MM.1S (cell line): Measurements from ENCODE around the gene TSPAN9.

Experiments used
- DNase-seq: peaks from one replicate; pipeline ENCODE4 v3.0.0-alpha.2; 2015
- H2AFZ ChIP-seq: fragments of 300-600 bp; sonication (generic); 2 replicates; pipeline ENCODE4 v1.6.0; 2016; ENCODE audit warnings: antibody characterized with exemption, low read length
- H3F3A ChIP-seq: fragments of 300-600 bp; sonication (generic); 2 replicates; pipeline ENCODE4 v1.6.1; 2016; ENCODE audit warnings: mild to moderate bottlenecking, antibody characterized with exemption, low read length, moderate library complexity, mixed read lengths; ENCODE audit not compliant: insufficient read depth
- H3K27ac ChIP-seq: fragments of 300-600 bp; sonication (generic); 2 replicates; pipeline ENCODE4 v1.5.1; 2016; ENCODE audit warnings: mild to moderate bottlenecking, low read length
- H3K27me3 ChIP-seq: fragments of 300-600 bp; sonication (generic); replicated peaks from 2 replicates; pipeline ENCODE4 v1.6.0; 2016; ENCODE audit warnings: low read length; ENCODE audit not compliant: insufficient read depth
- H3K36me3 ChIP-seq: fragments of 300-600 bp; sonication (generic); replicated peaks from 2 replicates; pipeline ENCODE4 v1.6.1; 2016; ENCODE audit warnings: mild to moderate bottlenecking, low read length, mixed read lengths; ENCODE audit not compliant: insufficient read depth
- H3K4me1 ChIP-seq: fragments of 300-600 bp; sonication (generic); 2 replicates; pipeline ENCODE4 v1.6.1; 2016; ENCODE audit warnings: low read length, mixed read lengths
- H3K4me2 ChIP-seq: fragments of 300-600 bp; sonication (generic); 2 replicates; pipeline ENCODE4 v1.6.0; 2016; ENCODE audit warnings: low read depth, low read length
- H3K4me3 ChIP-seq: fragments of 300-600 bp; sonication (generic); 2 replicates; pipeline ENCODE4 v1.5.1; 2016; ENCODE audit warnings: low read length, mixed read lengths
- H3K79me2 ChIP-seq: fragments of 300-600 bp; sonication (generic); 2 replicates; pipeline ENCODE4 v1.6.1; 2016; ENCODE audit warnings: mixed run types, low read length, mixed read lengths
- H3K9ac ChIP-seq: fragments of 300-600 bp; sonication (generic); 2 replicates; pipeline ENCODE4 v1.6.1; 2016; ENCODE audit warnings: low read length, mixed read lengths
- H3K9me2 ChIP-seq: fragments of 300-600 bp; sonication (generic); replicated peaks from 2 replicates; pipeline ENCODE4 v1.6.1; 2016; ENCODE audit warnings: mild to moderate bottlenecking, low read length, mixed read lengths; ENCODE audit not compliant: insufficient read depth
- H3K9me3 ChIP-seq: fragments of 300-600 bp; sonication (generic); replicated peaks from 2 replicates; pipeline ENCODE4 v1.6.1; 2016; ENCODE audit warnings: mild to moderate bottlenecking, low read length, mixed read lengths; ENCODE audit not compliant: insufficient read depth
- H4K20me1 ChIP-seq: fragments of 300-600 bp; sonication (generic); 2 replicates; pipeline ENCODE4 v1.6.1; 2016; ENCODE audit warnings: mild to moderate bottlenecking, low read length, moderate library complexity, mixed read lengths; ENCODE audit not compliant: insufficient read depth
- EZH2 ChIP-seq: fragments of 300-600 bp; sonication (generic); optimal IDR thresholded peaks from 2 replicates; pipeline ENCODE3; 2017; ENCODE audit warnings: low read depth, mild to moderate bottlenecking, antibody characterized with exemption, low read length, mixed read lengths
- EZH2phosphoT487 ChIP-seq: fragments of 300-600 bp; sonication (generic); IDR thresholded peaks from 2 replicates; pipeline ENCODE4 v1.6.1; 2018; ENCODE audit warnings: antibody characterized with exemption, low read length
- TF ChIP-seq, protein P1 (sequence below): fragments of 300-600 bp; sonication (generic); IDR thresholded peaks from 2 replicates; pipeline ENCODE4 v1.5.1; 2016; ENCODE audit warnings: antibody characterized with exemption, low read length, mixed read lengths

Gene TSPAN9

GRCh38 chr12:3200814-3201233, 123.6 kb downstream of the TSPAN9 start:
- H3K4me2 ChIP-seq = no peak overlapping the region
- H3K36me3 ChIP-seq = no peaks in the 10 kb centered on the region
- no peak overlapping the region for H3K4me3 ChIP-seq
- no peaks in the 10 kb centered on the region for H3K9me2 ChIP-seq
- no peaks in the 10 kb centered on the region for H3K79me2 ChIP-seq
- H3F3A ChIP-seq = no peaks in the 10 kb centered on the region
- no peaks in the 10 kb centered on the region for H3K9me3 ChIP-seq
- H3K27ac ChIP-seq = no peak overlapping the region
- H2AFZ ChIP-seq = no peak overlapping the region
- H3K9ac ChIP-seq = no peak overlapping the region
- no peak for DNase-seq
- H3K27me3 ChIP-seq = peaks cover 82% of the 10 kb centered on the region
- no peaks in the 10 kb centered on the region for H4K20me1 ChIP-seq
- H3K4me1 ChIP-seq = no peaks in the 10 kb centered on the region
- TF ChIP-seq EZH2phosphoT487 (no peak), EZH2 (no peak)
- TF ChIP-seq, protein P1, sequence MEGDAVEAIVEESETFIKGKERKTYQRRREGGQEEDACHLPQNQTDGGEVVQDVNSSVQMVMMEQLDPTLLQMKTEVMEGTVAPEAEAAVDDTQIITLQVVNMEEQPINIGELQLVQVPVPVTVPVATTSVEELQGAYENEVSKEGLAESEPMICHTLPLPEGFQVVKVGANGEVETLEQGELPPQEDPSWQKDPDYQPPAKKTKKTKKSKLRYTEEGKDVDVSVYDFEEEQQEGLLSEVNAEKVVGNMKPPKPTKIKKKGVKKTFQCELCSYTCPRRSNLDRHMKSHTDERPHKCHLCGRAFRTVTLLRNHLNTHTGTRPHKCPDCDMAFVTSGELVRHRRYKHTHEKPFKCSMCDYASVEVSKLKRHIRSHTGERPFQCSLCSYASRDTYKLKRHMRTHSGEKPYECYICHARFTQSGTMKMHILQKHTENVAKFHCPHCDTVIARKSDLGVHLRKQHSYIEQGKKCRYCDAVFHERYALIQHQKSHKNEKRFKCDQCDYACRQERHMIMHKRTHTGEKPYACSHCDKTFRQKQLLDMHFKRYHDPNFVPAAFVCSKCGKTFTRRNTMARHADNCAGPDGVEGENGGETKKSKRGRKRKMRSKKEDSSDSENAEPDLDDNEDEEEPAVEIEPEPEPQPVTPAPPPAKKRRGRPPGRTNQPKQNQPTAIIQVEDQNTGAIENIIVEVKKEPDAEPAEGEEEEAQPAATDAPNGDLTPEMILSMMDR = no peak

DNA sequence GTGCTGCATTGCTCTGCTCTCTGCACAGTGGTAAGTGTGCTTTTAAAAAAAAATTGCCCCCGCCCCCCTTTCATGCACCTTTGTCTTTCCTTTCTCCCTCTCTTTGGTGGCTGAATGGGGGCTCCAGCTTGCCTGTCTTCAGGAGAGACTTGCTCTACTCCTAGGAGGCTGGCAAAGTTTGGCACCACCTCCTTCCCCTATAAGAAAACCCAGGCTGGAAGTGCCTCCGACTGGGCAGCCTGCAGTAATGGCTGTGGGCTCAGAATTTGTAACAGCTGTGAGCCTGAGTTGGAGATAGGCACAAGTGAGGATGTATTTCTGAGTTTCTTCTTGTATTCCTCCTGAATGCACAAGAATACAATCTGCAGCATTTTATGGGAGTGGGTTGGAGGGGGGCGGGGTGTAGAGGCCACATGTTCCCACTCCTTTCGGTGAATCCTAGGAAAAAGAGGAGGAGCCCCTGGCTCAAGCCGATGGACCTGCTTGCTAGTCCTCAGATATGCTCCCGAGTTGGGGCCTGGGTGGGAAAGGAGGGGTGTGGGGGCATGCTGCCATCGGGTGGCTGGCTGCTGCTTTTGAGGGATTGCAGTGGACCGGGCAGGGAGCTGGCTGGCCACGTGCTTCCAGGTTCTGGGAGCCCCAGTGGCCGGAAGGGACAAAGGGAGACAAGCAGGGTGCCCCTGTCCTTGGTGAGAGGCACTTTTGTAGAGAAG, 124.3 kb downstream of the TSPAN9 start:
- H4K20me1 ChIP-seq = no peaks in the 10 kb centered on the region
- no peak overlapping the region for H2AFZ ChIP-seq
- no peaks in the 10 kb centered on the region for H3K79me2 ChIP-seq
- TF ChIP-seq, protein P1 = no peak
- TF ChIP-seq EZH2 = no peak
- no peak for TF ChIP-seq EZH2phosphoT487
- H3K4me3 ChIP-seq = no peak overlapping the region
- no peaks in the 10 kb centered on the region for H3K36me3 ChIP-seq
- no peak overlapping the region for H3K4me2 ChIP-seq
- DNase-seq = no peak
- H3F3A ChIP-seq = no peaks in the 10 kb centered on the region
- H3K9ac ChIP-seq = no peak overlapping the region
- peaks cover 82% of the 10 kb centered on the region for H3K27me3 ChIP-seq
- H3K27ac ChIP-seq = no peak overlapping the region
- no peaks in the 10 kb centered on the region for H3K4me1 ChIP-seq
- no peaks in the 10 kb centered on the region for H3K9me2 ChIP-seq
- H3K9me3 ChIP-seq = no peaks in the 10 kb centered on the region

DNA sequence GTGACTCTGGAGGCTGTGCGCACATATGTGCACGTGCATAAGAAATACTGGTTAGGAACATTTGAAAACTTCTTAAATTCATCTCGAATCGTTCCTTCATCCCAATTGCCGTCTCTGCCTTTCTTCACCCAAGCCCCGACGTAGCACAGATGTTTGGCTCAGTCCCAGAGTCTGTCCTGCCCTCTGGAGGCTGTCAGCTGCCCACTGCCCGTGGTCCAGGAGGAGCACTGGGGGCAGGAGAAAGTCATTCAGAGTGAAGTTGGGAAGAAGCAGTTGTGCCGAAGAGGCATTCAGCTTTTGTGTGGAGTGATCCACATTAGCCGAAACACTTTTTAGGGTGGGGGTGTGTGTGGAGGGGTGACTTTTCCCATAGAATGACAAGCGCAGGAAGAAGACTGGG, 124.9 kb downstream of the TSPAN9 start:
- H3F3A ChIP-seq = no peaks in the 10 kb centered on the region
- H3K9me3 ChIP-seq = no peaks in the 10 kb centered on the region
- no peaks in the 10 kb centered on the region for H3K4me1 ChIP-seq
- no peak for DNase-seq
- peaks cover 84% of the 10 kb centered on the region for H3K27me3 ChIP-seq
- H3K9me2 ChIP-seq = no peaks in the 10 kb centered on the region
- H3K4me3 ChIP-seq = no peak overlapping the region
- no peak for TF ChIP-seq EZH2
- no peak for TF ChIP-seq EZH2phosphoT487
- TF ChIP-seq, protein P1 = no peak
- no peaks in the 10 kb centered on the region for H3K79me2 ChIP-seq
- no peak overlapping the region for H2AFZ ChIP-seq
- no peaks in the 10 kb centered on the region for H3K36me3 ChIP-seq
- H3K27ac ChIP-seq = no peak overlapping the region
- no peak overlapping the region for H3K9ac ChIP-seq
- no peak overlapping the region for H3K4me2 ChIP-seq
- no peaks in the 10 kb centered on the region for H4K20me1 ChIP-seq
